Astrocyte of the cerebellum (primary cell): ENCODE measurements around the gene DOCK10.

Source experiments
- DNase-seq: peaks from one replicate; pipeline ENCODE4 v3.0.0-alpha.2; 2011; ENCODE audit warnings: low read depth
- H3K4me3 ChIP-seq: 2 replicates; pipeline ENCODE4 v1.5.1; 2011; ENCODE audit warnings: mild to moderate bottlenecking, low read depth, low read length, moderate library complexity
- in situ Hi-C: cut with HindIII; loops from 2 replicates; pipeline ENCODE4 v1.10.0; 2017; ENCODE audit warnings: low sequenced_read_pairs
- TF ChIP-seq, protein P1 (sequence below): IDR thresholded peaks from 2 replicates; pipeline ENCODE4 v1.5.1; 2012; ENCODE audit warnings: low read length, low read depth, moderate library complexity, mild to moderate bottlenecking; ENCODE audit errors: missing control alignments

DOCK10 gene

DNA sequence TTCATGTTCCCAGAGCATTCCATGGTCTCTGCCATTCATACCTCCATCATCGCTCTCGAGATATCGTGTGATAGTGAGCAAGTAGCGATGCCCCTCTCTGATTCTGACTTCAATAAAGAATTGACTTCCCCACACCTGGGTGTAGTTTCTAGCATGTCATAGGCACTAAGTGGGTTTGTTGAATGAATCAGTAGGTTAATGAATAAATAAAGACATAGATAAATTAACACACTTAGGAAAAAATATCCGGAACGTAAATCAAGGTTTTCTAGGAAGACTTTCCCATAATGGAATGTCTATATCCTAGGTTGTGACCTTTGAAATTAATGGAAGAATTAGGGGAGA is 159.1 kb downstream of the DOCK10 start:
- in situ Hi-C loops: loop anchor here (5.0 kb wide), 2 partner anchors 39 to 89 kb away; no protein-coding TSS in a partner anchor
- no peak for DNase-seq
- H3K4me3 ChIP-seq: no peak overlapping the region
- TF ChIP-seq, protein P1, sequence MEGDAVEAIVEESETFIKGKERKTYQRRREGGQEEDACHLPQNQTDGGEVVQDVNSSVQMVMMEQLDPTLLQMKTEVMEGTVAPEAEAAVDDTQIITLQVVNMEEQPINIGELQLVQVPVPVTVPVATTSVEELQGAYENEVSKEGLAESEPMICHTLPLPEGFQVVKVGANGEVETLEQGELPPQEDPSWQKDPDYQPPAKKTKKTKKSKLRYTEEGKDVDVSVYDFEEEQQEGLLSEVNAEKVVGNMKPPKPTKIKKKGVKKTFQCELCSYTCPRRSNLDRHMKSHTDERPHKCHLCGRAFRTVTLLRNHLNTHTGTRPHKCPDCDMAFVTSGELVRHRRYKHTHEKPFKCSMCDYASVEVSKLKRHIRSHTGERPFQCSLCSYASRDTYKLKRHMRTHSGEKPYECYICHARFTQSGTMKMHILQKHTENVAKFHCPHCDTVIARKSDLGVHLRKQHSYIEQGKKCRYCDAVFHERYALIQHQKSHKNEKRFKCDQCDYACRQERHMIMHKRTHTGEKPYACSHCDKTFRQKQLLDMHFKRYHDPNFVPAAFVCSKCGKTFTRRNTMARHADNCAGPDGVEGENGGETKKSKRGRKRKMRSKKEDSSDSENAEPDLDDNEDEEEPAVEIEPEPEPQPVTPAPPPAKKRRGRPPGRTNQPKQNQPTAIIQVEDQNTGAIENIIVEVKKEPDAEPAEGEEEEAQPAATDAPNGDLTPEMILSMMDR: no peak

DNA sequence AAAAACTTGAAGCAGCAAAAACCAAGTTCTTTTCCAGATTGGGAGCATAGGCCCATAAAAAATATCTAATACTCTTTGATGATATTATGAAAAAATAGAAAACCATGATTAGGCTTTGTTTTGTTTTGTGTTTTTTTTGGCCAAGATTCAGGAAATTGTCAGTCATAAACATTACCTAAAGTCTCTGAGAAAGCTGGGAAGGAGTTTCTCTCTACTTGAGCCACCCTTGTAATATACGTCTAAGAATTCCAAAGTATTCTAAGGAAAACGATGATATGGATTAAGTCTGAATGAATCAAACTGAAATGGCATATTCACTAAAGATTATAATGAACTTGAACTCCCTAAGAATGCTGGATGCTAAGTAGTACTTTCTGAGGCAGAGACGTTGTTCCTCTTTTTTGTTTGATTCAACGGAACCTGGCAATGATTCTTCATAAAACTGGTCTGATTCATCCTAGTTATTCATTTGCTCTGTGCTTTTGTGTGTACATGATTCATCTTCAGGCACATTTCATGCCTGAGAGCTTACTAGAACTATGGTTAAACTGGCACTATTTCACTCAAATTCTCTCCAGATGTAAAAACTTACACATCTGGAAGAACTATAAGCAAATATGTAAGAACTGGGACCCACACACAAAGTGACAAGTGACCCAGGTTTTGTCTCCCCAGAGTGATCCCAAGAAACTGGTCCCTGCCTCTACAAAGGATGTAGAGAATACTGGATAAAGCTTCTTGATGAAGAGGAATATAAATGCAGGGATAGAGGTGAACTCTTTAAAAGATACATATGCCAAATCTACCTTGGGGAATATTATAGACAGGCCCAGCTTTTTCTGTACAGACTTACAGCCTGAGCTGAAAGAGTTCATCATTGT is 159.7 kb downstream of the DOCK10 start:
- DNase-seq: peak; percentile 86
- in situ Hi-C loops: loop anchor here (5.0 kb wide), 2 partner anchors 40 to 90 kb away; no protein-coding TSS in a partner anchor

DNA sequence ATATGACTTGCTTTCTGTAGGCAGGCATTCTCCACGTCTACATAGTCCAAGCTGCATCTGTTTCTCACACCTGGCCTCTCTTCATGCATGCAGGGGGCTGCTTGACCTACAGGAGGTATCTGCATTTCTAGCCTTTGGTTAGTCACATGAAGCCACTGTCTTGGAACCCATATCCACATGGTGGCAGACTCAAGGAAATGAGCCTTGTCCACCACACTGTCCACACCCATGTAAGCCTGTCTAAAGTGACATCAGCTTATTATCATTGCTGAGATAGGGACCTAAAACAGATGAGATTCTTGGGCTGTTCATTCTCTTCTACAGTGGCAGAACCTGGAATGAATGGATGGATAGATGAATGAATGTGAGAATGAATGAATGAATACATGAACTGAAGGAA is 160.4 kb downstream of the DOCK10 start:
- in situ Hi-C loops: loop anchor here (5.0 kb wide), 2 partner anchors 40 to 90 kb away; no protein-coding TSS in a partner anchor
- no peak for DNase-seq
- TF ChIP-seq, protein P1: no peak
- no peak overlapping the region for H3K4me3 ChIP-seq

More for the DNA sequence above, 159.7 kb downstream of the DOCK10 start:
- TF ChIP-seq, protein P1: no peak
- no peak overlapping the region for H3K4me3 ChIP-seq

DNA sequence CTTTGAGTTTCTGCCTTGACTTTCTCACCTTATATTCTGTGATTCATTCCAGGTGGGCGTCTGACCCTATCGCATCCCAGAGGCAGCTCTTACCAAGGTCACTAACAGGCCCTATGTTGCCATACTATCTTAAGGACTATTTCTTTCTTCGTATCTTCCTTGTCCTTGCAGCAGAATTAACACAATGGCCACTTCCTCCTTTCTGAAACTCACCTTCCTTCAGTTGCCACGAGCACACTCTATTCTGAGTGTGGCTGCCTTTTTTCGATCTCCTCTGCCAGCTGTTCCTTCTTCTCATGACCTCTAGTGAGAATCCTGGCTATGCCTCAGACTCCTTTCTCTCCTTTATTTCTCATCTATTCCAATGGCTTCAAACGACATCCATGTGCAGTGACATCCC is 165.7 kb downstream of the DOCK10 start:
- no peak overlapping the region for H3K4me3 ChIP-seq
- TF ChIP-seq, protein P1: no peak
- DNase-seq: no peak
- in situ Hi-C loops: no loop called here

DNA sequence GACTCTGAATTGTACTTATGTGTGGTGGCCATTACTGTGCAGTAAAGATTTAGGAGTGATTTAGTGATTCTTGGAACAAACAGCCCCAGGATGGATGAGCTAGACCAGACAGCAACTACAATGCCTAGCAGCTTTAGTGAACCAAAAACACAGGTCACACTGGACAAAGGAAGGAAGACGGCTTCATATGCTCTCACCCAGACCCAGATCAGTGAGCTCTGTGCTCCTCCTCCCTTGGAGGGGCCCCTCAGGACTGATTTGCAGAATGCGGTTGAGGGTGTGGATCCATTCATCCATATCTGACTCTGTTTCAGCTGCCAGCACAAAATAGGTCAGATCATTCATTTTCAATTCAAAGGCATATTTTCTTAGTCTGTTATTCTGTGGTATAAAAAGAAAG is 166.4 kb downstream of the DOCK10 start:
- TF ChIP-seq, protein P1: no peak
- in situ Hi-C loops: no loop called here
- H3K4me3 ChIP-seq: no peak overlapping the region
- DNase-seq: no peak

DNA sequence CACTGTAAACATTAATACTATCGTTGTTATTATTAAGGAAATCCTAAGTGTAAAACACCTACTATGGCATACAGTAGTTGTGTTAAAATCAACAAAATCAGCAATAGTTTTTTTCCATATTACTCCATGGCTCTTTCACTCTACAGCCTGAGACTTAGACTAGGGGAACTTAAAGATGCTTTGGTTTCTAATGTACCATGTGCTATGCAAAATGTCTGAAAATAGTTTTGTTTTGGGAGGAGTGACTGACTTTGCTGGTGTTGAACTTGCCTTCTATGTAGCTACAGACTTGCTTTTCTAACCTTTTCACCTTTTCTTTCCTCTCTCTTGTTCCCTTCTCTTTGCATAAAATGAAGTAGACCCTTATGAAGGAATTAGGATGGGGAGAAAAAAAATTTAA is 167.1 kb downstream of the DOCK10 start:
- no peak for DNase-seq
- no peak overlapping the region for H3K4me3 ChIP-seq
- in situ Hi-C loops: no loop called here
- TF ChIP-seq, protein P1: no peak
